Activated T-cell treated with anti-CD3 and anti-CD28 coated beads, Interleukin-2, amount 50 U/mL, for 4 hours (primary cell): ENCODE measurements around the gene C16orf96. TPM values are rescaled to one million over a fixed set of nuclear protein-coding genes. Genes with fewer than 3 reads are reported as not detected.

ENCODE experiments used
- ATAC-seq, 2 donors: fragments of 200-7000 bp; cut with Tn5 transposase; one replicate each; pipeline ENCODE4 v1.10.0; 2021
- DNase-seq: peaks from one replicate; pipeline ENCODE4 v3.0.0-alpha.2; 2020
- H3K27me3 Mint-ChIP-seq: one replicate; pipeline ENCODE4 v1.8.0; 2021; ENCODE audit warnings: low read depth, mixed read lengths
- H3K36me3 Mint-ChIP-seq: one replicate; pipeline ENCODE4 v1.8.0; 2022; ENCODE audit warnings: mixed read lengths; ENCODE audit not compliant: insufficient read depth
- H3K4me1 Mint-ChIP-seq: one replicate; pipeline ENCODE4 v1.8.0; 2021; ENCODE audit warnings: low read depth, mixed read lengths
- H3K4me3 Mint-ChIP-seq: one replicate; pipeline ENCODE4 v1.8.0; 2021; ENCODE audit warnings: mild to moderate bottlenecking, moderate library complexity, mixed read lengths
- H3K9me3 Mint-ChIP-seq: one replicate; pipeline ENCODE4 v1.8.0; 2021; ENCODE audit warnings: mixed read lengths
- total RNA-seq, 3 donors: library from RNA; stranded (reverse); gene quantifications; one replicate each; pipeline ENCODE4 v1.2.1, GENCODE V29; 2021

The C16orf96 gene
- total RNA-seq, result under 1 TPM in 2 of 3 donors, not detected in 1; 0.05 to 0.10 TPM

GRCh38 chr16:4556112-4556511 lies at the start of gene C16orf96:
Gene C16orf96, plus strand, starts transcription at chr16:4556340. Its CDS starts 150 bp downstream, at chr16:4556490.
- Mint-ChIP-seq H3K36me3 (no peaks in the 10 kb centered on the region), H3K9me3 (no peaks in the 10 kb centered on the region), H3K4me1 (no peaks in the 10 kb centered on the region), H3K4me3 (no peak within 1 kb of the TSS), H3K27me3 (peaks cover 2% of the 10 kb centered on the region)
- DNase-seq (no peak), ATAC-seq (no peak)

GRCh38 chr16:4506450-4506849 lies 49.7 kb upstream of the C16orf96 start:
- ATAC-seq (peak; percentile 79 to 83), DNase-seq (peak; percentile 56)
- peaks cover 22% of the 10 kb centered on the region for H3K36me3 Mint-ChIP-seq
- peaks cover 62% of the 10 kb centered on the region for H3K4me1 Mint-ChIP-seq
- peak overlapping the region; percentile 35 for H3K4me3 Mint-ChIP-seq
- no peaks in the 10 kb centered on the region for H3K27me3 Mint-ChIP-seq
- H3K9me3 Mint-ChIP-seq, result no peaks in the 10 kb centered on the region

GRCh38 chr16:4507588-4508345 lies 48.4 kb upstream of the C16orf96 start:
- Mint-ChIP-seq H3K9me3 (no peaks in the 10 kb centered on the region), H3K27me3 (no peaks in the 10 kb centered on the region), H3K36me3 (peaks cover 31% of the 10 kb centered on the region), H3K4me1 (peaks cover 58% of the 10 kb centered on the region), H3K4me3 (no peak overlapping the region)
- DNase-seq, result no peak
- ATAC-seq, result no peak

- Mint-ChIP-seq H3K36me3 (peaks cover 35% of the 10 kb centered on the region), H3K27me3 (no peaks in the 10 kb centered on the region), H3K9me3 (no peaks in the 10 kb centered on the region), H3K4me3 (no peak overlapping the region), H3K4me1 (peaks cover 54% of the 10 kb centered on the region)
- DNase-seq (no peak), ATAC-seq (no peak)
These were observed 47.3 kb upstream of the C16orf96 start for GRCh38 chr16:4508806-4509205.

GRCh38 chr16:4509420-4509819 lies 46.7 kb upstream of the C16orf96 start:
- peaks cover 35% of the 10 kb centered on the region for H3K36me3 Mint-ChIP-seq
- no peaks in the 10 kb centered on the region for H3K27me3 Mint-ChIP-seq
- DNase-seq (no peak), ATAC-seq (no peak)
- H3K4me1 Mint-ChIP-seq, result peaks cover 56% of the 10 kb centered on the region
- no peaks in the 10 kb centered on the region for H3K9me3 Mint-ChIP-seq
- H3K4me3 Mint-ChIP-seq, result no peak overlapping the region

- no peaks in the 10 kb centered on the region for H3K9me3 Mint-ChIP-seq
These were observed 46.0 kb upstream of the C16orf96 start for GRCh38 chr16:4510131-4510530.

GRCh38 chr16:4510747-4511426 lies 45.3 kb upstream of the C16orf96 start:
- Mint-ChIP-seq H3K27me3 (no peaks in the 10 kb centered on the region), H3K4me3 (no peak overlapping the region), H3K9me3 (no peaks in the 10 kb centered on the region), H3K4me1 (peaks cover 57% of the 10 kb centered on the region), H3K36me3 (peaks cover 37% of the 10 kb centered on the region)
- ATAC-seq, result no peak
- no peak for DNase-seq

More at GRCh38 chr16:4510131-4510530, 46.0 kb upstream of the C16orf96 start:
- no peaks in the 10 kb centered on the region for H3K27me3 Mint-ChIP-seq
- H3K4me3 Mint-ChIP-seq, result no peak overlapping the region
- ATAC-seq (no peak), DNase-seq (no peak)
- H3K36me3 Mint-ChIP-seq, result peaks cover 35% of the 10 kb centered on the region
- peaks cover 57% of the 10 kb centered on the region for H3K4me1 Mint-ChIP-seq

GRCh38 chr16:4511441-4512082 lies 44.6 kb upstream of the C16orf96 start:
- Mint-ChIP-seq H3K36me3 (peaks cover 37% of the 10 kb centered on the region), H3K9me3 (no peaks in the 10 kb centered on the region), H3K4me1 (peaks cover 57% of the 10 kb centered on the region), H3K27me3 (no peaks in the 10 kb centered on the region), H3K4me3 (no peak overlapping the region)
- DNase-seq (no peak), ATAC-seq (no peak)

GRCh38 chr16:4512473-4512872 lies 43.7 kb upstream of the C16orf96 start:
- Mint-ChIP-seq H3K4me3 (no peak overlapping the region), H3K9me3 (no peaks in the 10 kb centered on the region), H3K4me1 (peaks cover 57% of the 10 kb centered on the region), H3K36me3 (peaks cover 37% of the 10 kb centered on the region), H3K27me3 (no peaks in the 10 kb centered on the region)
- DNase-seq, result no peak
- no peak for ATAC-seq

- Mint-ChIP-seq H3K4me3 (no peak overlapping the region), H3K27me3 (no peaks in the 10 kb centered on the region), H3K36me3 (peaks cover 29% of the 10 kb centered on the region), H3K4me1 (peaks cover 53% of the 10 kb centered on the region), H3K9me3 (no peaks in the 10 kb centered on the region)
- DNase-seq (no peak), ATAC-seq (no peak)
These were observed 42.9 kb upstream of the C16orf96 start for GRCh38 chr16:4513086-4513860.

- Mint-ChIP-seq H3K27me3 (no peaks in the 10 kb centered on the region), H3K36me3 (peaks cover 25% of the 10 kb centered on the region), H3K9me3 (no peaks in the 10 kb centered on the region), H3K4me3 (no peak overlapping the region), H3K4me1 (peaks cover 58% of the 10 kb centered on the region)
- DNase-seq (no peak), ATAC-seq (no peak)
These were observed 42.3 kb upstream of the C16orf96 start for GRCh38 chr16:4513881-4514280.

- Mint-ChIP-seq H3K4me1 (peaks cover 58% of the 10 kb centered on the region), H3K36me3 (peaks cover 25% of the 10 kb centered on the region), H3K27me3 (no peaks in the 10 kb centered on the region), H3K9me3 (no peaks in the 10 kb centered on the region), H3K4me3 (no peak overlapping the region)
- peak; percentile 19 to 41 for ATAC-seq
- DNase-seq, result no peak
These were observed 41.5 kb upstream of the C16orf96 start for GRCh38 chr16:4514606-4515005.

GRCh38 chr16:4515611-4516233 lies 40.4 kb upstream of the C16orf96 start:
- ATAC-seq (peak in 1 of 2 donors; percentile 37), DNase-seq (no peak)
- H3K9me3 Mint-ChIP-seq, result no peaks in the 10 kb centered on the region
- peak overlapping the region; percentile 52 for H3K4me3 Mint-ChIP-seq
- H3K4me1 Mint-ChIP-seq, result peaks cover 57% of the 10 kb centered on the region
- peaks cover 24% of the 10 kb centered on the region for H3K36me3 Mint-ChIP-seq
- H3K27me3 Mint-ChIP-seq, result no peaks in the 10 kb centered on the region
